Measurements from ENCODE around the gene FHIT.
"Not testable (repeated sequence)": the region's sequence is repeated elsewhere in the genome, so short reads cannot be mapped to it uniquely, and the experiment has no call there.

The FHIT gene

DNA sequence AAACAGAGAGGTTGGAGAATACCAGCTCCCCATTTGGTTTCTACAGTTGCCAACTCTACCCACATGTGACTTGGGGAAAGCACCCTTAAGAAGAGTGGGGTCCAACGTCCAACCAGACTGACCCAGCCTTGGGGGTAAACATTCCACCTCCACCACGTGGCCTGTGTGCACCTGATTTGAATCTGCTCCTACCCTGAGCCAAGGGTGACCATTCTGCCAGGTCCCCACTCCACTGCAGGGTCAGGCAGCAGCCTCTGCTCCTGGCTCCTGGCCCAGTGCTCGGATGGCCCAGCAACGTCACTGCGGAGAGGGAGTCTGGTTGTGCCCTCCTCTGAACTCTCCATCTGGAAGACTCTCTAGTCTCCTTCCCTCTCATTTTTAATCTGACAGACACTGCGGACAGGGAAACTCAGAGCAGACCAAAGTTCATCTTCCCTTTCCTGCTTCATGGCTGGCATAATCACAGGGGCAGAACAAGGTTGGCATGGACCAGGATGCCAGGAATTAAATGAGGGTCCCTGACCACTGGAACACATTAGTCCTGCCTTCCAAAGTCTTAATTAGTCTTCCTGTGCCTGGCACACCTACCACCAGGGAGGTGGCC lies 29.4 kb downstream of the FHIT start:
- Histone ChIP-seq H3F3A (ENCODE audit: insufficient read depth) (no peaks in the 10 kb centered on the region), H4K20me1 (ENCODE audit: low read depth, low read length) (no peaks in the 10 kb centered on the region), H3K27me3 (ENCODE audit: low read length) (no peaks in the 10 kb centered on the region), H3K9me2 (replicated peaks; ENCODE audit: insufficient read depth, low read length) (no peaks in the 10 kb centered on the region), H3K79me2 (ENCODE audit: insufficient read depth, low read length) (no peaks in the 10 kb centered on the region), H3K4me2 (ENCODE audit: low read depth, low read length, poor library complexity, severe bottlenecking) (no peak overlapping the region), H3K9me3 (ENCODE audit: insufficient read depth, low read length) (no peaks in the 10 kb centered on the region), H2AFZ (ENCODE audit: low read depth, low read length, severe bottlenecking) (no peak overlapping the region), H3K36me3 (ENCODE audit: low read length) (no peaks in the 10 kb centered on the region), H3K4me3 (ENCODE audit: insufficient read depth, low read length, poor library complexity, severe bottlenecking) (no peak overlapping the region), H3K9ac (ENCODE audit: low read length) (no peak overlapping the region), H3K27ac (ENCODE audit: low read depth, low read length) (no peak overlapping the region)
- TF ChIP-seq EZH2phosphoT487 (conservative IDR thresholded peaks at IDR 0.05; ENCODE audit: low read length) (no peak), CTCF (IDR thresholded peaks at IDR 0.05; ENCODE audit: insufficient read depth, low read length, poor library complexity, severe bottlenecking) (no peak)

- Histone ChIP-seq H3K27me3 (ENCODE audit: low read length) (no peaks in the 10 kb centered on the region), H3K9ac (ENCODE audit: low read length) (no peak overlapping the region), H3K27ac (ENCODE audit: low read depth, low read length) (no peak overlapping the region), H3F3A (ENCODE audit: insufficient read depth) (no peaks in the 10 kb centered on the region), H3K4me3 (ENCODE audit: insufficient read depth, low read length, poor library complexity, severe bottlenecking) (no peak overlapping the region), H3K36me3 (ENCODE audit: low read length) (no peaks in the 10 kb centered on the region), H2AFZ (ENCODE audit: low read depth, low read length, severe bottlenecking) (no peak overlapping the region), H3K79me2 (ENCODE audit: insufficient read depth, low read length) (no peaks in the 10 kb centered on the region), H4K20me1 (ENCODE audit: low read depth, low read length) (no peaks in the 10 kb centered on the region), H3K9me2 (replicated peaks; ENCODE audit: insufficient read depth, low read length) (no peaks in the 10 kb centered on the region), H3K4me2 (ENCODE audit: low read depth, low read length, poor library complexity, severe bottlenecking) (no peak overlapping the region), H3K9me3 (ENCODE audit: insufficient read depth, low read length) (no peaks in the 10 kb centered on the region)
- TF ChIP-seq CTCF (IDR thresholded peaks at IDR 0.05; ENCODE audit: insufficient read depth, low read length, poor library complexity, severe bottlenecking): no peak
These were observed 32.7 kb downstream of the FHIT start for GRCh38 chr3:61218504-61218903.

- H3K4me2 ChIP-seq (ENCODE audit: low read depth, low read length, poor library complexity, severe bottlenecking); H3F3A ChIP-seq (ENCODE audit: insufficient read depth); H3K27ac ChIP-seq (ENCODE audit: low read depth, low read length); H2AFZ ChIP-seq (ENCODE audit: low read depth, low read length, severe bottlenecking); H3K36me3 ChIP-seq (ENCODE audit: low read length); H3K79me2 ChIP-seq (ENCODE audit: insufficient read depth, low read length); H3K9ac ChIP-seq (ENCODE audit: low read length); H3K27me3 ChIP-seq (ENCODE audit: low read length); H3K4me3 ChIP-seq (ENCODE audit: insufficient read depth, low read length, poor library complexity, severe bottlenecking); H3K9me3 ChIP-seq (ENCODE audit: insufficient read depth, low read length); H4K20me1 ChIP-seq (ENCODE audit: low read depth, low read length); H3K9me2 ChIP-seq (replicated peaks; ENCODE audit: insufficient read depth, low read length): not testable (repeated sequence)
These were observed 35.1 kb downstream of the FHIT start for GRCh38 chr3:61216171-61216570.

- H3K27ac ChIP-seq (ENCODE audit: low read depth, low read length): no peak overlapping the region
- H3K9me3 ChIP-seq (ENCODE audit: insufficient read depth, low read length): no peaks in the 10 kb centered on the region
- no peaks in the 10 kb centered on the region for H4K20me1 ChIP-seq (ENCODE audit: low read depth, low read length)
- H3K4me2 ChIP-seq (ENCODE audit: low read depth, low read length, poor library complexity, severe bottlenecking): no peak overlapping the region
- no peaks in the 10 kb centered on the region for H3K9me2 ChIP-seq (replicated peaks; ENCODE audit: insufficient read depth, low read length)
- H2AFZ ChIP-seq (ENCODE audit: low read depth, low read length, severe bottlenecking): no peak overlapping the region
- no peak overlapping the region for H3K4me3 ChIP-seq (ENCODE audit: insufficient read depth, low read length, poor library complexity, severe bottlenecking)
- H3K36me3 ChIP-seq (ENCODE audit: low read length): no peaks in the 10 kb centered on the region
- H3K27me3 ChIP-seq (ENCODE audit: low read length): no peaks in the 10 kb centered on the region
- no peak for TF ChIP-seq CTCF (IDR thresholded peaks at IDR 0.05; ENCODE audit: insufficient read depth, low read length, poor library complexity, severe bottlenecking)
- TF ChIP-seq EZH2phosphoT487 (conservative IDR thresholded peaks at IDR 0.05; ENCODE audit: low read length): no peak
- no peaks in the 10 kb centered on the region for H3F3A ChIP-seq (ENCODE audit: insufficient read depth)
- no peak overlapping the region for H3K9ac ChIP-seq (ENCODE audit: low read length)
- no peaks in the 10 kb centered on the region for H3K79me2 ChIP-seq (ENCODE audit: insufficient read depth, low read length)
These were observed 49.2 kb downstream of the FHIT start for GRCh38 chr3:61202086-61202485.
